ENCODE results near the gene MRGPRF.

Gene MRGPRF

DNA sequence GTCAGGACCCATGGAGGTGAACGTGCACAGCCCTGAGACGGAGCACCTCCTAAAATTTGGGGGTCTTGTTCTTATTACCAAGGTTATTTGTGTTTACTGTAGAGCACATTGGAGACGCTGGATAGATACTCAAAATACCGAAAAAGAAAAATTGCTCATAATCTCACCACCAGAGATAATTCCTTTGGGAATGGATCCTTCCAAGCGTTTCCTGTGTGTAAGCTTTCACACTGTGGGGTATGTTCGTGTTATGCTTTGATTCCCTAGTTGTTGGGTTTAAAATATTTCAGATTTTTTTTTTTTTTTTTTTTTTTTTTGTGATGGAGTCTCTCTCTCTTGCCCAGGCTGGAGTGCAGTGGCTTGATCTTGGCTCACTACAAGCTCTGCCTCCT is 18.2 kb downstream of the MRGPRF start:
- Histone ChIP-seq H3K4me3 (ENCODE audit: low read length in 2 of 2) (no peak overlapping the region), H3K9ac (ENCODE audit: low read length in 2 of 2) (no peak overlapping the region), H3K27me3 (ENCODE audit: control insufficient read depth in 1 of 2, insufficient read depth in 2 of 2, low read length in 2 of 2) (no peaks in the 10 kb centered on the region), H3K36me3 (ENCODE audit: control insufficient read depth in 2 of 2, insufficient read depth in 2 of 2, low read length in 2 of 2) (no peaks in the 10 kb centered on the region), H3K27ac (ENCODE audit: low read length) (no peak overlapping the region), H3K9me3 (ENCODE audit: control insufficient read depth in 2 of 2, low read length in 2 of 2) (no peaks in the 10 kb centered on the region), H3K4me1 (ENCODE audit: control insufficient read depth, insufficient read depth, low read length) (peaks cover 27% of the 10 kb centered on the region)

DNA sequence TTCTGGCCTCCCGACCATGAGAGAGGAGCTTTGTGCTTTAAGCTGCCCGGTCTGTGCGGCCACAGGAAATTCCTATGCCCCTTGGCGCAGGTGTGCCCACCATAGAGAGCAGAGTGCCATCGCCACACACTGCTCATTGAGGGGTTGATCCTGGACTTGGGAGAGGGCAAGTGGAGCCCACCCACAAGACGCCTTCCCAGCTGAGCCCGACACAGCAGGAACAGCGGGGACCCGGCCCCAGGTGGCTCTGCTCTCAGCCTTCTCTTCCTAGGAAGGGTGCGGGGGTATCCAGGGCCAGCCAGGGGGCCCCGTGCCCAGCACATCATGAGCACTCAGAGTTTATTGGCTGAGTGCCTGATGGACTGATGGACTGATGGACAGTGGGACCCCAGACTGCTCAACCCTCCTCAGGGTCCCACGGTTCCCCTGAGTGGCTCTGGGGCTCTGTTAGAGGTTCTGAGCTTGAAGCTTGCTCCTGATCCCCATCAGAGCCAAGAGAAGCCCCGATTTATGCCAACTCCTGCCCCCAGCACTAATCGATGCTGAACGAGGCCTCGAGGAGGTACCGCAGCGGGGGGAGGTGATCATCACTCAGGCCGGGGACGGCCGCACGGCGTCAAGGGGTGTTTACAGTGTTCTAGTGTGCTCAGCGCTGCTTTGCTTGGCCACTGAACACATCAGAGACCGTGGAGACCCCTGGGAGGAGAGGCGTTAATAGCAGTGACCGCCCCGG is 18.7 kb downstream of the MRGPRF start:
- Histone ChIP-seq H3K36me3 (ENCODE audit: control insufficient read depth in 2 of 2, insufficient read depth in 2 of 2, low read length in 2 of 2) (no peaks in the 10 kb centered on the region), H3K27me3 (ENCODE audit: control insufficient read depth in 1 of 2, insufficient read depth in 2 of 2, low read length in 2 of 2) (no peaks in the 10 kb centered on the region), H3K9ac (ENCODE audit: low read length in 2 of 2) (no peak overlapping the region), H3K27ac (ENCODE audit: low read length) (no peak overlapping the region), H3K4me3 (ENCODE audit: low read length in 2 of 2) (no peak overlapping the region), H3K4me1 (ENCODE audit: control insufficient read depth, insufficient read depth, low read length) (peaks cover 22% of the 10 kb centered on the region), H3K9me3 (ENCODE audit: control insufficient read depth in 2 of 2, low read length in 2 of 2) (no peaks in the 10 kb centered on the region)

DNA sequence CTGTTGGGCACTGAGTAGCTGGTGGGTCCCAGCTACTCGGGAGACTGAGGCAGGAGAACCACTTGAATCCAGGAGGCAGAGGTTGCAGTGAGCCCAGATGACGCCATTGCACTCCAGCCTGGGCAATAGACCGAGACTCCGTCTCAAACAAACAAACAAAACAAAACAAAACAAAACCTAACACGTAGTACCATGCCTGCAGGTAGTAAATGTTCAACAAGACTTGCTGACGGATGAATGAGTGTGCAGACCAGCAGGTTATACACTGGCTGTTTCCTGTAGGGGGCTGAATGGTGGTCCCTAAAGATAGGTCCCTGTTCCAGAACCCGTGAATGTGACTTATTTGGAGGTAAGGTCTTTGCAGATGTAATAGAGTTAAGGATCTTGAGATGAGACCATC is 19.5 kb downstream of the MRGPRF start:
- no peaks in the 10 kb centered on the region for H3K27me3 ChIP-seq (ENCODE audit: control insufficient read depth in 1 of 2, insufficient read depth in 2 of 2, low read length in 2 of 2)
- H3K4me3 ChIP-seq (ENCODE audit: low read length in 2 of 2), result no peak overlapping the region
- H3K9me3 ChIP-seq (ENCODE audit: control insufficient read depth in 2 of 2, low read length in 2 of 2), result no peaks in the 10 kb centered on the region
- peaks cover 14% of the 10 kb centered on the region for H3K4me1 ChIP-seq (ENCODE audit: control insufficient read depth, insufficient read depth, low read length)
- H3K9ac ChIP-seq (ENCODE audit: low read length in 2 of 2), result no peak overlapping the region
- H3K27ac ChIP-seq (ENCODE audit: low read length), result no peak overlapping the region
- H3K36me3 ChIP-seq (ENCODE audit: control insufficient read depth in 2 of 2, insufficient read depth in 2 of 2, low read length in 2 of 2), result no peaks in the 10 kb centered on the region

DNA sequence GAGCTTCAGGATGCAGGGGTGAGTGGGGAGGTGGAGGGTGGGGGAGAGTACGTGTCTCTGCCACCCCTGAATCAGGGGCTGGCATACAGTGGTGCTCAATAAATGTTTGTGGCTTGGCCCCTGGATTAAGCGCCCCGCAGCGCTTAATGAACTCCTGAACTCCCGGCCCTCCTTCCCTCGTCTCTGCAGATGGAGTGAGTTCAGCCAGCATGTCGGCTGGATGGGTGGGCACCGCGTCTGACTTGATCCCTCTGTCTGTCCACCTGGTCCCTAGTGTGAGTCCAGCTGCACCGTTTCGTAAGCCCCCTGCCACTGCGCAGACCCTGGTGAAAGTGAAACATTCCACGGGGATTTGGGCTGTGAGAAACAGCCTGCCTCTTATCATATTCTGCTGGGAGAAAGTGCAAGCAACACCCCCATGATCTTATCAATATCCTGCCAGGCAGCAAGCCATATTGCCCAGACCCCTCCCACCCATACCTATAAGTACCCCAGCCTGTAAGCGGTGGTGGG is 20.2 kb downstream of the MRGPRF start:
- Histone ChIP-seq H3K4me1 (ENCODE audit: control insufficient read depth, insufficient read depth, low read length) (peaks cover 7% of the 10 kb centered on the region), H3K4me3 (ENCODE audit: low read length in 2 of 2) (no peak overlapping the region), H3K9ac (ENCODE audit: low read length in 2 of 2) (no peak overlapping the region), H3K27me3 (ENCODE audit: control insufficient read depth in 1 of 2, insufficient read depth in 2 of 2, low read length in 2 of 2) (no peaks in the 10 kb centered on the region), H3K9me3 (ENCODE audit: control insufficient read depth in 2 of 2, low read length in 2 of 2) (no peaks in the 10 kb centered on the region), H3K27ac (ENCODE audit: low read length) (no peak overlapping the region), H3K36me3 (ENCODE audit: control insufficient read depth in 2 of 2, insufficient read depth in 2 of 2, low read length in 2 of 2) (no peaks in the 10 kb centered on the region)

DNA sequence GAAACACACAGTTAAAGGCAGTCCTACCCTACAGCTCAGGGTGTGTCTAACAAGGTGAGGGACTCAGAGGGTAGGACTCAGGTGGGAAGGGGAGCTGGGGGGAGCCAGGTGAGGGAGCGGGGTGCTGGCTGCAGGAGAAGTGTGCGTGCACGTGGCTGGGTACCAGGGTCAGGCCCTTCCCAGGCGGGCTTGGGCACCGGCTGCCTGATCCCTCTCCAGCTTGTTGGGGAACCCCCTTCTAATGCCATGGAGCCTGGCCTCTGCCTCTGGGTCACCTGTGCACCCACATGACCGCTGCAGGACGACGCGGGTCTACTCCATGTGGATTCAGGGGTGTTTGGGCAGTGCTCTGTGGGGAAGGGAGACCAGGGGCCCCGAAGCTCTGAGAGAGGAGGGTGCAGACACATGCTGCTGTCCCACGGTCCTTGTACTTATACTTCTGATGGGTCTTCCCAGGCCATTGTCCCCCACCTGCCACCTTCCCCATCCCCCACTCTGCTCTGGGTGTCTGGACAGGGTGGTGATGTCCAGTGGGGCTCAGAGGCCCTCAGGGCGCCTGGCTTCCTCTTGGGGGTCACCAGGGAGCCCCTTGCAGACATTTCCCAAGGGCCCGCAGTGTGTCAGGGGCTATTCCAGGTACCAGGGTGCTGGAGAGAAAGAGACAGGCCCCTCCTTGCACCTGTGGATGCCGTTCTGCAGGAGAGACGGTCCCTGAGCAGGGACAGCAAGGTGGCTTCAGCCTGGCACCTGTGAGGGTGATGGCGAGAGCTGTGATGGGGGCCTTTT is 21.9 kb downstream of the MRGPRF start:
- no peak overlapping the region for H3K9ac ChIP-seq (ENCODE audit: low read length in 2 of 2)
- H3K4me3 ChIP-seq (ENCODE audit: low read length in 2 of 2), result no peak overlapping the region
- H3K4me1 ChIP-seq (ENCODE audit: control insufficient read depth, insufficient read depth, low read length), result no peaks in the 10 kb centered on the region
- no peak overlapping the region for H3K27ac ChIP-seq (ENCODE audit: low read length)
- no peaks in the 10 kb centered on the region for H3K27me3 ChIP-seq (ENCODE audit: control insufficient read depth in 1 of 2, insufficient read depth in 2 of 2, low read length in 2 of 2)
- H3K36me3 ChIP-seq (ENCODE audit: control insufficient read depth in 2 of 2, insufficient read depth in 2 of 2, low read length in 2 of 2), result no peaks in the 10 kb centered on the region
- peaks cover 6% of the 10 kb centered on the region in 2 donors for H3K9me3 ChIP-seq (ENCODE audit: control insufficient read depth in 2 of 2, low read length in 2 of 2)

DNA sequence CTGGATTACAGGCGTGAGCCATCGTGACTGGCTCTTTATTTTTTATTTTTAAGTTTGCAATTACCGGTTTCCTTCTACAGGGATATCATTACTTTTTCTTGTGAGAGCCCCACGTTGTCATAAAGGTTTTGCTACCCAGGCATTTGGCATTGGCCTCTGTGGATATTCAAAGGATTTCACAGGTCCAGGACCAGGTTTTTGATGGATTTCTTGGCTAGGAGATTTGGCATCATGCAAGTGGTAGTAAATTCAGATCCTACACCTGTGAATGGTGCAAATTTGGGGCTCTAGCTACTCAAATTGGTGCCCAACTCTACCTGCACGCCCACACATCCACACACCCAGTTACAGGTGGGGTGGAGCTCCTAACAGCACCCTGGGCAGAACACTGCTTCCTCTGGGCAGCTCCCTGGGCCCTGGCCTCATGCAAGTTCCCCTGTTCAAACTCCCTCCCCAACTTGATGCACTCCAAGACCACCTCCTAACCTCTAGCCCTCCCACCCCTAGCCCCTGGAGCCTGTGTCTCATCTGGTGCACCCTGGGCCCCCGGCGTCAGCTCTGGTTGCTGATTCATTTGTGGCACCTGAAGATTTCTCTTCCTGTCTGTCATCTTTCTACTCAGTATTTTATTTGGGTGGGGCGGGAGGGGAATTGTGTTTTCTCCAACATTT is 23.0 kb downstream of the MRGPRF start:
- Histone ChIP-seq H3K9me3 (ENCODE audit: control insufficient read depth in 2 of 2, low read length in 2 of 2) (peaks cover 6% of the 10 kb centered on the region in 2 donors), H3K36me3 (ENCODE audit: control insufficient read depth in 2 of 2, insufficient read depth in 2 of 2, low read length in 2 of 2) (no peaks in the 10 kb centered on the region), H3K4me3 (ENCODE audit: low read length in 2 of 2) (no peak overlapping the region), H3K27me3 (ENCODE audit: control insufficient read depth in 1 of 2, insufficient read depth in 2 of 2, low read length in 2 of 2) (no peaks in the 10 kb centered on the region), H3K27ac (ENCODE audit: low read length) (no peak overlapping the region), H3K9ac (ENCODE audit: low read length in 2 of 2) (no peak overlapping the region), H3K4me1 (ENCODE audit: control insufficient read depth, insufficient read depth, low read length) (no peaks in the 10 kb centered on the region)

DNA sequence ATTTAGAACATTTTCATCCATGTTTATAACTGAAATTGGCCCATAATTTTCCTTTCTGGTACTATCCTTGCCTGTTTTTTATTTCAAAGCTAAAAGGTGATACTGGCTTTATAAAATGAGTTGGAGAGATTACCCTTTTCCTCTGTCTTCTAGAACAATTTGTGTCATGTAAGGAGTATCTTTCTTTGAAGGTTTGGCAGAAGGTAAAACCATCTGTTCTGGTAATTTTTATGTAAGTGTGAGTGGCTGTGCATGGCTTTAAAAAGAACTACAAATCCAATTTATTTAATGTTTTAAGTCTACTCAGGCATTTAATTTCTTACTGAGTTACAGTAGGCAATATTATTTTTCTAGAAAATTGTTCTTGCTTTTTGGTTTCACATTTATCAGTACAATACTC is 24.6 kb downstream of the MRGPRF start:
- Histone ChIP-seq H3K4me1 (ENCODE audit: control insufficient read depth, insufficient read depth, low read length) (no peaks in the 10 kb centered on the region), H3K4me3 (ENCODE audit: low read length in 2 of 2) (no peak overlapping the region), H3K36me3 (ENCODE audit: control insufficient read depth in 2 of 2, insufficient read depth in 2 of 2, low read length in 2 of 2) (no peaks in the 10 kb centered on the region), H3K27me3 (ENCODE audit: control insufficient read depth in 1 of 2, insufficient read depth in 2 of 2, low read length in 2 of 2) (no peaks in the 10 kb centered on the region), H3K27ac (ENCODE audit: low read length) (no peak overlapping the region), H3K9ac (ENCODE audit: low read length in 2 of 2) (no peak overlapping the region), H3K9me3 (ENCODE audit: control insufficient read depth in 2 of 2, low read length in 2 of 2) (peaks cover 6% of the 10 kb centered on the region in 2 donors)

DNA sequence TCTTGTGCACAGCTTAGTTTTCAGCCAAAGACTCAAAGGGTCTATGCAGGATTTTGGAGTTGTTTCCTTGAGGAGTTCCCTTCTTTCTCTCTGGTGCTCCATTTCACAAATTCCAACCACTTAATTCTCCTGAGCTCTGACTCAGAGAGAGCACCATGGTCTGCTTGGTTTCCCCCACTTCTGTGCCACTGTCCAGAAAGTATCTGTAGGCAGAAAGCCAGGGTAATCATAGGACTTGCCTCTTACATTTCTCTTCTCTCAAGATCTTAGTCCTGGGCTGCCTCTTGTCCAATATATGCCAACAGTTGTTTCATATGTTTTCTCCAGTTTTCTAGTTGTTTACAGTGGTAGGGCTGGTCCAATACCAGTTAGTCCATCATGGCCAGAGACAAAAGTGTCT is 25.8 kb downstream of the MRGPRF start:
- H3K9me3 ChIP-seq (ENCODE audit: control insufficient read depth in 2 of 2, low read length in 2 of 2), result peaks cover 6% of the 10 kb centered on the region in 2 donors
- H3K27me3 ChIP-seq (ENCODE audit: control insufficient read depth in 1 of 2, insufficient read depth in 2 of 2, low read length in 2 of 2), result no peaks in the 10 kb centered on the region
- H3K9ac ChIP-seq (ENCODE audit: low read length in 2 of 2), result no peak overlapping the region
- H3K36me3 ChIP-seq (ENCODE audit: control insufficient read depth in 2 of 2, insufficient read depth in 2 of 2, low read length in 2 of 2), result no peaks in the 10 kb centered on the region
- H3K4me3 ChIP-seq (ENCODE audit: low read length in 2 of 2), result no peak overlapping the region
- no peaks in the 10 kb centered on the region for H3K4me1 ChIP-seq (ENCODE audit: control insufficient read depth, insufficient read depth, low read length)
- H3K27ac ChIP-seq (ENCODE audit: low read length), result no peak overlapping the region

DNA sequence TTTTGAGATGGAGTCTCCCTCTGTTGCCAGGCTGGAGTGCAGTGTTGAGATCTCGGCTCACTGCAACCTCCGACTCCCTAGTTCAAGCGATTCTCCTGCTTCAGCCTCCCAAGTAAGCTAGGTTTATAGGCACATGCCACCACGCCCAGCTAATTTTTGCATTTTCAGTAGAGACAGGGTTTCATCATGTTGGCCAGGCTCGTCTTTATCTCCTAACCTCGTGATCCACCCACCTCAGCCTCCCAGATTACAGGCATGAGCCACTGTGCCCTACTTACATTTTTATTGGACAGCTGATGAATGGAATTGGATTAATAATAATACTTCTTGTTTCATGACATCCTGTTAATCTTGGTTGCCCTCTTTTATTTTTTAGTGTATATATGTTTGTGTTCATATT is 29.2 kb downstream of the MRGPRF start:
- H3K36me3 ChIP-seq (ENCODE audit: control insufficient read depth in 2 of 2, insufficient read depth in 2 of 2, low read length in 2 of 2), result no peaks in the 10 kb centered on the region
- no peak overlapping the region for H3K4me3 ChIP-seq (ENCODE audit: low read length in 2 of 2)
- peaks cover 6% of the 10 kb centered on the region in 2 donors for H3K9me3 ChIP-seq (ENCODE audit: control insufficient read depth in 2 of 2, low read length in 2 of 2)
- no peaks in the 10 kb centered on the region for H3K27me3 ChIP-seq (ENCODE audit: control insufficient read depth in 1 of 2, insufficient read depth in 2 of 2, low read length in 2 of 2)
- H3K9ac ChIP-seq (ENCODE audit: low read length in 2 of 2), result no peak overlapping the region
- no peaks in the 10 kb centered on the region for H3K4me1 ChIP-seq (ENCODE audit: control insufficient read depth, insufficient read depth, low read length)
- no peak overlapping the region for H3K27ac ChIP-seq (ENCODE audit: low read length)

DNA sequence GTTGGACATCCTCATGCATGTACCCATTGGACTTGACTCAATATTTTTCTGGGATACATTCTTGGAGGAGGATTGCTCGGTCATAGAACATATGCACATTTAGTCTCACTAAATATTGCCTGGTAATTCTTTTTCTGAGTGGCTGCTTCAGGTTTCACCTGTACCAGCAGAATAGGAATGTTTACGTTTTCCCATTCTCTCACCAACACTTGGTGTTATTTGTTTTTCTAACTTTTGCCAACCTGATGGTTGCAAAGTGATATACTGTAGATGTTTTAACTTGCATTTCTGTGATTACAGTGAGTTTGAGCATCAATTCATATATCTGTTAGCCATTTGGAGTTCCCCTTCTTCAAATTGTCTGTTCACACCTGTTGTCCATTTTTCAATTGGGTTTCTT is 30.9 kb downstream of the MRGPRF start:
- Histone ChIP-seq H3K9me3 (ENCODE audit: control insufficient read depth in 2 of 2, low read length in 2 of 2) (peaks cover 2 to 5% of the 10 kb centered on the region in 2 donors), H3K9ac (ENCODE audit: low read length in 2 of 2) (no peak overlapping the region), H3K27me3 (ENCODE audit: control insufficient read depth in 1 of 2, insufficient read depth in 2 of 2, low read length in 2 of 2) (no peaks in the 10 kb centered on the region), H3K4me1 (ENCODE audit: control insufficient read depth, insufficient read depth, low read length) (no peaks in the 10 kb centered on the region), H3K27ac (ENCODE audit: low read length) (no peak overlapping the region), H3K4me3 (ENCODE audit: low read length in 2 of 2) (no peak overlapping the region), H3K36me3 (ENCODE audit: control insufficient read depth in 2 of 2, insufficient read depth in 2 of 2, low read length in 2 of 2) (no peaks in the 10 kb centered on the region)

Data from stomach smooth muscle (tissue), 2 donors.